Astrocyte of the cerebellum (primary cell): ENCODE data around the gene CAMKK2.
"Not testable (repeated sequence)": the region's sequence is repeated elsewhere in the genome, so short reads cannot be mapped to it uniquely, and the experiment has no call there.

Experiments
- DNase-seq: peaks from one replicate; pipeline ENCODE4 v3.0.0-alpha.2; 2011; ENCODE audit warnings: low read depth
- H3K4me3 ChIP-seq: 2 replicates; pipeline ENCODE4 v1.5.1; 2011; ENCODE audit warnings: mild to moderate bottlenecking, low read depth, low read length, moderate library complexity
- in situ Hi-C: cut with HindIII; loops from 2 replicates; pipeline ENCODE4 v1.10.0; 2017; ENCODE audit warnings: low sequenced_read_pairs
- TF ChIP-seq, protein P1 (sequence below): IDR thresholded peaks from 2 replicates; pipeline ENCODE4 v1.5.1; 2012; ENCODE audit warnings: low read length, low read depth, moderate library complexity, mild to moderate bottlenecking; ENCODE audit errors: missing control alignments

The CAMKK2 gene

DNA sequence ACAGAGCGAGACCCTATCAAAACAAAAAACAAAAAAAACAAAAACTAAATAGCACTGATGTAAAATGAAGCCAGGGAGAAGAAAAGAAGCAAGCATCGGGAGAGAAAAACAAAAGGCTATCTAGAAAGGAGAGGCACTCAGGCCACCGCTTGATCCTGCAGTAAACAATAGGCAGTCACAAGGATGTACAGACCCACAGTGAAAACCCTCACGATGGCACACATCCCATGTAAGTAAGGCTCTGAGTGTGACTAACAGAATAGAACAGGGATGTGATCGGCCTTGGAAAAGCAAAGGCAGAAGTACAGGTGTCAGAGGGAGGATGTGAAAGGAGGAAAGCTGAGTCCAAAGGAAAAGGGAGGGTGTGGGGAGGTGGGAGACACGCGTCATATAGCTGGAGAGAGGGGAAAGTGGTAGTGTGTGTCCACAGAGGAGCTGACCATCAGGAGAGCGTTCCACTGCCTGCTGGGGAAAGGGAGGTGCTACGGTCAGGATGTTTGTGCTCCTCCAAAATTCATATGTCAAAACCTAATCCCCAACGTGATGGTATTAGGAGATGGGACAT lies 31.5 kb downstream of the CAMKK2 start:
- in situ Hi-C loops, result no loop called here
- TF ChIP-seq, protein P1, sequence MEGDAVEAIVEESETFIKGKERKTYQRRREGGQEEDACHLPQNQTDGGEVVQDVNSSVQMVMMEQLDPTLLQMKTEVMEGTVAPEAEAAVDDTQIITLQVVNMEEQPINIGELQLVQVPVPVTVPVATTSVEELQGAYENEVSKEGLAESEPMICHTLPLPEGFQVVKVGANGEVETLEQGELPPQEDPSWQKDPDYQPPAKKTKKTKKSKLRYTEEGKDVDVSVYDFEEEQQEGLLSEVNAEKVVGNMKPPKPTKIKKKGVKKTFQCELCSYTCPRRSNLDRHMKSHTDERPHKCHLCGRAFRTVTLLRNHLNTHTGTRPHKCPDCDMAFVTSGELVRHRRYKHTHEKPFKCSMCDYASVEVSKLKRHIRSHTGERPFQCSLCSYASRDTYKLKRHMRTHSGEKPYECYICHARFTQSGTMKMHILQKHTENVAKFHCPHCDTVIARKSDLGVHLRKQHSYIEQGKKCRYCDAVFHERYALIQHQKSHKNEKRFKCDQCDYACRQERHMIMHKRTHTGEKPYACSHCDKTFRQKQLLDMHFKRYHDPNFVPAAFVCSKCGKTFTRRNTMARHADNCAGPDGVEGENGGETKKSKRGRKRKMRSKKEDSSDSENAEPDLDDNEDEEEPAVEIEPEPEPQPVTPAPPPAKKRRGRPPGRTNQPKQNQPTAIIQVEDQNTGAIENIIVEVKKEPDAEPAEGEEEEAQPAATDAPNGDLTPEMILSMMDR, result no peak
- no peak overlapping the region for H3K4me3 ChIP-seq
- DNase-seq, result no peak

DNA sequence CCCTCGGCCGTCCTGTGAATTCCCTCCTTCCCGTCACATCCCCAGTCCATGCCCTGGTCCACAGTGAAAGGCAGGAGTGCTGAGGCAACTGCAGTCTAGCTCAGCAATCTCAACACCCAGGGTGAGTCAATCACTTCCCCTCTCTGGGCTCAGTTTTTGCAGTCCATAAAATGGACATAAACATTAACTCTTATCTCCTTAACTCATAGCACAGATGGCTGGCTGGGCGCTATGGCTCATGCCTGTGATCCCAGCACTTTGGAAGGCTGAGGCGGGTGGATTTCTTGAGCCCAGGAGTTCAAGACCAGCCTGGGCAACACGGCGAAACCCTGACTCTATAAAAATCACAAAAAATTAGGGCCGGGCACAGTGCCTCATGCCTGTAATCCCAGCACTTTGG lies 32.4 kb downstream of the CAMKK2 start:
- TF ChIP-seq, protein P1, result no peak
- in situ Hi-C loops, result no loop called here
- H3K4me3 ChIP-seq, result no peak overlapping the region

DNA sequence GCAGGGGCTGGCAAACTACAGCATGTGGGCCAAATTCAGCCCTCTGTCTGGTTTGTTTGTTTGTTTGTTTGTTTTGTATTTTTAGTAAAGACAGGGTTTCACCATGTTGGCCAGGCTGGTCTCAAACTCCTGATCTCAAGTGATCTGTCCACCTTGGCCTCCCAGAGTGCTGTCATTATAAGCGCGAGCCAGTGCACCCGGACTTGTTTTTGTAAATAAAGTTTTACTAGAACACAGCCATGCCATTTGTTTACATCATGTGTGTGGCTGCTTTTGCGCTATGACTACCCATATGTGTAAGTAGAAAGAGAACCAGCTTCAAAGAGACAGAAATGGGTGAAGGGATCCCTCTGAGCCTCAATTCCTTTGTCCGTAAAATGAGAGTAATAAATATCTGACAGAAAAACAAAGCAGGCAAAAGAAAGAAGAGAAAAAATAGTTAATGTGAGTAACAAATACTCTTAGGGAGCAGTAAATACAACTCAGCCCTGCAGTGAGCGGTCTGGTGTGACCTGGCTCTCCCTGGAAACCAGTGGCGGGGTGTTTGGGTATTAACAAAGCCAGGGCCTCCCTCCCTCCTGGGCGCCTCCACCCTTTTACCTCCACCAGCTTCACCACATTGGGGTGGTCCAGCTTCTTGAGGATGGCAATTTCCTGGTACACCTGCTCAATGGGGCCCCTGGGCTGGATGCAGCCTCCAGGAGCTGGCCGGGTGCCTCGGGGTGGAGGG lies 33.1 kb downstream of the CAMKK2 start:
- no peak overlapping the region for H3K4me3 ChIP-seq
- in situ Hi-C loops, result no loop called here
- no peak for DNase-seq
- TF ChIP-seq, protein P1, result no peak

More for the DNA sequence above, 32.4 kb downstream of the CAMKK2 start:
- DNase-seq, result no peak

DNA sequence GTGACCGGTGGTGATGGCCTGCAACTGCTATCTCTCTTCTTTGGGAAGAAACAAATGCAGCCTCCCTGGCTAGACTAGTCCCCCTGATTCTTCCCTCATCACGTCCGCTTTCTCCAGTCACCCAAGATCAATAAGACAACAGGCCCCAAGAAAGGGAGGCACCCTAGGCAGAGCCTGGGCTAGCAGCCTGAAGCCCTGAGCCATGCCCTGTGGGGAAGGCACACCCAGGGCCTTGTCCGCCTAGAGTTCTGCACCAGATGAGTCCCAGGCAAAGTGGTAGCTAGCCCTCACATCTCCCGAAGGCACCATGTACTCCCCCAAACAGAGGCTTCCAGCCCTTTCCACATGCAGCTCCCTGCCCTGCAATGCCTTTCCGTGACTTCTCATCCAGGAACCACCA lies 35.1 kb downstream of the CAMKK2 start:
- DNase-seq, result no peak
- TF ChIP-seq, protein P1, result no peak
- no peak overlapping the region for H3K4me3 ChIP-seq
- in situ Hi-C loops, result no loop called here

DNA sequence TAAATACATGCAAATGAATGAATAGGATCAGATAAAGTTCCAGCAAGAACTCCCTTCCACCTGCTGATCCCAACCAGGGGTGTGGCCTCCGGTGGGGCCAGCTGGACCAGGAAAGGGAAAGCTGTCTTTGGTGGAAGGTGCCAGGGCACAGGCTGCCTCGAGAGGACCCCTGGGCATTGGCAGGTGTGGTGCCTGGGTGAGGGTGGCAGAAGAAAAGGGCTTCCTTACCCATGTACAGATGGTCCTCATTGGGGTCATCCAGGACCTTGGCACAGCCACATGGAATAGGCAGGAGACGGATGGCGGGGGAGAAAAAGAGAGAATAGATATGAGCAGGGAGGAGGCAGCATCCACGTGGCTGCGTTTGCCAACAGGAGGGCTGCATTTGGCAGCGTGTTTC lies 36.4 kb downstream of the CAMKK2 start:
- no peak for DNase-seq
- in situ Hi-C loops, result no loop called here
- TF ChIP-seq, protein P1, result no peak

DNA sequence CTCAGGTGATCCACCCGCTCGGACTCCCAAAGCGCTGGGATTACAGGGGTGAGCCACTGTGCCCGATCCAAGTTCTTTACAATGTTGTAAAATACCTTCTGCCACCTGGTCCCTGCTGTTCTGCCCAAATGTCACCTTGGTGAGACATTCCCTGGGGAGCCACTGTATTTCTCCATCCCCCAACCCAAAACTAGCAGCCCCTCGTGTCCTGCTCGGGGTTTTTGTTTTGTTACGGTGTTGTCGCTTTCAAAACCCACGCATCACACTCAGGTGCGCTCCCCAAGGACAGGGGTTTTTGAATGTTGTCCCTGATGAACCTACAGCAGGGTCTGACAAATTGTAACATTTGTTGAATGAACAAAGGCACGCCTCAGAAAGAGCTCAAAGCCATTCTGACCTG lies 37.4 kb downstream of the CAMKK2 start:
- no peak overlapping the region for H3K4me3 ChIP-seq
- in situ Hi-C loops, result no loop called here
- TF ChIP-seq, protein P1, result no peak
- no peak for DNase-seq

More for the DNA sequence above, 36.4 kb downstream of the CAMKK2 start:
- H3K4me3 ChIP-seq, result no peak overlapping the region

DNA sequence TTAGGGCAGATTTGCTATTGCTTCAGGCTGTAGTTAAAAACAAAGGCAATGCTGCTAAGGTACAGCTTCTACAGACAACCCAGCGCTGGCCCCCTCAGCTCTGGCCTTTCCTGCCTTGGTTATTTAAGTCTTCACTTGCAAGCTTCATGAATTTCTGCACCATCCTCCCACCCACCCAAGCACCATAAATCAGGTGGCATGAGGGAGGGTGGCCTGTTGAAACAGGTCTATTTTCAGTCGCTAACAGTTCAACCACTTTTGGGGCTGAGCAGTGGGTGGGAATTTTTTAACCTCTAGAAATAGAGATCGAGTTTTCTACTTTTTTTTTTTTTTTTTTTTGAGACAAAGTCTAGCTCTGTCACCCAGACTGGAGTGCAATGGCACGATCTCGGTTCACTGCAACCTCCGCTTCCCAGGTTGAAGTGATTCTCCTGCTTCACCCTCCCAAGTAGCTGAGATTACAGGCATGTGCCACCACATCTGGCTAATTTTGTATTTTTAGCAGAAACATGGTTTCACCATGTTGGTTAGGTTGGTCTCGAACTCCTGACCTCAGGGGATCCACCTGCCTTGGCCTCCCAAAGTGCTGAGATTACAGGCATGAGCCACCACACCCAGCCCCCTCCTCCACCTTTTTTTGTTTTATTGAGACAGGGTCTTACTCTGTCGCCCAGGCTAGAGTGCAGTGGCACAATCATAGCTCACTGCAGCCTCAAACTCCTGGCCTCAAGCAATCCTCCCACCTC lies 38.6 kb downstream of the CAMKK2 start:
- H3K4me3 ChIP-seq, in situ Hi-C loops, DNase-seq: not testable (repeated sequence)
